ENCODE results near the gene ZNF646. TPM values are rescaled to one million over a fixed set of nuclear protein-coding genes. Genes with fewer than 3 reads are reported as not detected.
A peak's percentile ranks its signal among the peaks of the same experiment; 100 is the strongest.

The ZNF646 gene
- total and polyA plus RNA-seq, 2 of the 13 experiments (the other 11 are each of a cell fraction or from before 2014, with no cell fraction given), result 3.4 to 10.9 TPM

GRCh38 chr16:31073142-31073969 lies 866 bp upstream of the ZNF646 start (continued):
- 0 out of 2 replicates have a peak, but pooled peaks have one; percentile 9 for TF ChIP-seq AHDC1 (CRISPR knock-in tag; IDR thresholded peaks at IDR 0.05; ENCODE audit: borderline replicate concordance)
- TF ChIP-seq ZHX1 (CRISPR knock-in tag; IDR thresholded peaks at IDR 0.05; ENCODE audit: low read depth), result no peak
- TF ChIP-seq ZNF124 (CRISPR knock-in tag; IDR thresholded peaks at IDR 0.05), result peak; percentile 57; the same call in 1 of the 2 replicates
- TF ChIP-seq ZNF761 (CRISPR knock-in tag; conservative IDR thresholded peaks at IDR 0.05), result no peak
- TF ChIP-seq E2F1 (CRISPR knock-in tag; IDR thresholded peaks at IDR 0.05), result peak; percentile 87
- peak; percentile 35; the same call in 1 of the 2 replicates for TF ChIP-seq JUND (CRISPR knock-in tag; IDR thresholded peaks at IDR 0.05)
- 0 out of 2 replicates have a peak, but pooled peaks have one; percentile 9 for TF ChIP-seq ZNF337 (CRISPR knock-in tag; IDR thresholded peaks at IDR 0.05; ENCODE audit: borderline replicate concordance, low read depth)
- no peak for TF ChIP-seq CREBL2 (CRISPR knock-in tag; IDR thresholded peaks at IDR 0.05; ENCODE audit: borderline replicate concordance)
- TF ChIP-seq ZNF557 (CRISPR knock-in tag; IDR thresholded peaks at IDR 0.05), result no peak
- peak; percentile 78; the same call in 1 of the 2 replicates for TF ChIP-seq KDM3A (CRISPR knock-in tag; IDR thresholded peaks at IDR 0.05; ENCODE audit: low read depth)
- TF ChIP-seq DZIP1 (CRISPR knock-in tag; IDR thresholded peaks at IDR 0.05), result no peak; the same call in none of the 2 replicates
- TF ChIP-seq RELA (CRISPR knock-in tag; IDR thresholded peaks at IDR 0.05), result peak; percentile 28; the same call in 1 of the 2 replicates
